Type B pancreatic cell (in vitro differentiated cells): ENCODE results near the gene SPPL2B. TPM values are rescaled to one million over a fixed set of nuclear protein-coding genes. Genes with fewer than 3 reads are reported as not detected.
"Not testable (repeated sequence)": the region's sequence is repeated elsewhere in the genome, so short reads cannot be mapped to it uniquely, and the experiment has no call there.

Source experiments
- DNase-seq: peaks from one replicate; pipeline ENCODE4 v3.0.0; 2021; ENCODE audit warnings: mixed read lengths; ENCODE audit not compliant: unreplicated experiment; ENCODE audit errors: extremely low spot score
- H3K27ac Mint-ChIP-seq: 2 replicates; pipeline ENCODE4 v1.8.0; 2021; ENCODE audit warnings: mild to moderate bottlenecking, mixed read lengths
- H3K27me3 Mint-ChIP-seq: 2 replicates; pipeline ENCODE4 v1.8.0; 2021; ENCODE audit warnings: mixed read lengths
- H3K36me3 Mint-ChIP-seq: 2 replicates; pipeline ENCODE4 v1.8.0; 2021; ENCODE audit warnings: mixed read lengths
- H3K4me1 Mint-ChIP-seq: one replicate; pipeline ENCODE4 v1.8.0; 2021; ENCODE audit warnings: mixed read lengths; ENCODE audit not compliant: unreplicated experiment
- H3K4me3 Mint-ChIP-seq: 2 replicates; pipeline ENCODE4 v1.8.0; 2021; ENCODE audit warnings: mild to moderate bottlenecking, mixed read lengths
- H3K9me3 Mint-ChIP-seq: 2 replicates; pipeline ENCODE4 v1.8.0; 2021; ENCODE audit warnings: mixed read lengths
- CTCF ChIP-seq: fragments of 200-600 bp; sonication (generic); conservative IDR thresholded peaks from 2 replicates; pipeline ENCODE4 v1.5.0; 2021; ENCODE audit warnings: antibody characterized with exemption, mild to moderate bottlenecking
- total RNA-seq: library from RNA; stranded (reverse); gene quantifications from 2 replicates; pipeline ENCODE4 v1.2.1, GENCODE V29; 2021; ENCODE audit warnings: low replicate concordance

SPPL2B gene
- total RNA-seq, 1 donor from 2014 or later: 131 TPM

DNA sequence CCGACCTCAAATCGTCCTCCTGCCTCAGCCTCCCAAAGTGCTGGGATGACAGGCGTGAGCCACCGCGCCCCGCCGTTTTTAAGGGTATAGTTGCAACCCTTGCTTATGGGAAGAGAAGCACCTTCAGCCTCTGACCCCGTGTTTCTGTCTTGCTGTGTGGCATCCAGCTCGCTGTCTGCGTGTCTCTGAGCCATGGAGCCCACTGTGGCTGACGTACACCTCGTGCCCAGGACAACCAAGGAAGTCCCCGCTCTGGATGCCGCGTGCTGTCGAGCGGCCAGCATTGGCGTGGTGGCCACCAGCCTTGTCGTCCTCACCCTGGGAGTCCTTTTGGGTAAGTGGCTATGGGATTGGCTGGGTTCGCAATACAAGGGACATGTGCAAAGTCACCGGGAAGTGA is 61.1 kb downstream of the SPPL2B start:
- H3K4me3 Mint-ChIP-seq: no peak overlapping the region
- no peak overlapping the region for H3K27ac Mint-ChIP-seq
- DNase-seq: no peak
- no peak for TF ChIP-seq CTCF
- H3K27me3 Mint-ChIP-seq: peaks cover 13% of the 10 kb centered on the region
- H3K36me3 Mint-ChIP-seq: no peaks in the 10 kb centered on the region
- no peaks in the 10 kb centered on the region for H3K9me3 Mint-ChIP-seq
- H3K4me1 Mint-ChIP-seq: peaks cover 4% of the 10 kb centered on the region

GRCh38 chr19:2391118-2391725 is 62.7 kb downstream of the SPPL2B start:
- H3K36me3 Mint-ChIP-seq: no peaks in the 10 kb centered on the region
- H3K27me3 Mint-ChIP-seq: peaks cover 13% of the 10 kb centered on the region
- H3K9me3 Mint-ChIP-seq: no peaks in the 10 kb centered on the region
- no peak overlapping the region for H3K27ac Mint-ChIP-seq
- DNase-seq: no peak
- H3K4me3 Mint-ChIP-seq: peak overlapping the region; percentile 48
- TF ChIP-seq CTCF: peak; percentile 89
- peaks cover 4% of the 10 kb centered on the region for H3K4me1 Mint-ChIP-seq

DNA sequence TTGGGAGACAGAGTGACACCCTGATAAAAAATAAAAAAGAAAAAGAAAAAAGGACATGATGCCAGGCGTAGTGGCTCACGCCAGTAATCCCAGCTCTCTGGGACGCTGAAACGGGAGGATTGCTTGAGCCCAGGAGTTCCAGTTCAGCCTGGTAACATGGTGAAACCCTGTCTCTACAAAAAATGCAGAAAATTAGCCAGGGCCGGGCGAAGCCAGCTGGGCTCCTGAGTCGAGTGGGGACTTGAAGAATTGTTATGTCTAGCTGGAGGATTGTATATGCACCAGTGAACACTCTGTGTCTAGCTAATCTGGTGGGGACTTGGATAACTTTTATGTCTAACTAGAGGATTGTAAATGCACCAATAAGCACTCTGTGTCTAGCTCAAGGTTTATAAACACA is 63.9 kb downstream of the SPPL2B start:
- TF ChIP-seq CTCF: no peak
- Mint-ChIP-seq H3K36me3 (no peaks in the 10 kb centered on the region), H3K4me3 (no peak overlapping the region), H3K9me3 (no peaks in the 10 kb centered on the region), H3K27me3 (peaks cover 11% of the 10 kb centered on the region), H3K4me1 (peaks cover 4% of the 10 kb centered on the region), H3K27ac (no peak overlapping the region)
- DNase-seq: no peak

DNA sequence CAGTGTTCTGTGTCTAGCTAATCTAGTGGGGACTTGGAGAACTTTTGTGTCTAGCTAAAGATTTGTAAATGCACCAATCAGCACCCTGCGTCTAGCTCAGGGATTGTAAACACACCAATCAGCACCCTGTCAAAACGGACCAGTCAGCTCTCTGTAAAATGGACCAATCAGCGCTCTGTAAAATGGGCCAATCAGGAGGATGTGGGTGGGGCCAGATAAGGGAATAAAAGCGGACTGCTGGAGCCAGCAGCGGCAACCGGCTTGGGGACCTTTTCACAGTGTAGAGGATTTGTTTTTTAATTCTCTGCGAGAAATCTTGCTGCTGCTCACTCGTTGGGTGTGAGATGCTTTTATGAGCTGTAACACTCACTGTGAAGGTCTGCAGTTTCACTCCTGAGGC is 64.4 kb downstream of the SPPL2B start:
- H3K27me3 Mint-ChIP-seq, H3K4me1 Mint-ChIP-seq, DNase-seq, H3K36me3 Mint-ChIP-seq, H3K4me3 Mint-ChIP-seq, H3K27ac Mint-ChIP-seq, H3K9me3 Mint-ChIP-seq: not testable (repeated sequence)

GRCh38 chr19:2394054-2394441 is 65.6 kb downstream of the SPPL2B start:
- peaks cover 7% of the 10 kb centered on the region for H3K27me3 Mint-ChIP-seq
- TF ChIP-seq CTCF: no peak
- no peak for DNase-seq

GRCh38 chr19:2394442-2395292 is 66.2 kb downstream of the SPPL2B start:
- no peak for DNase-seq
- no peaks in the 10 kb centered on the region for H3K36me3 Mint-ChIP-seq
- no peaks in the 10 kb centered on the region for H3K9me3 Mint-ChIP-seq
- no peak overlapping the region for H3K4me3 Mint-ChIP-seq
- H3K4me1 Mint-ChIP-seq: peaks cover 4% of the 10 kb centered on the region
- TF ChIP-seq CTCF: no peak
- peaks cover 7% of the 10 kb centered on the region for H3K27me3 Mint-ChIP-seq
- no peak overlapping the region for H3K27ac Mint-ChIP-seq

More at GRCh38 chr19:2394054-2394441, 65.6 kb downstream of the SPPL2B start:
- no peaks in the 10 kb centered on the region for H3K36me3 Mint-ChIP-seq
- H3K4me1 Mint-ChIP-seq: peaks cover 4% of the 10 kb centered on the region
- H3K9me3 Mint-ChIP-seq: no peaks in the 10 kb centered on the region
- no peak overlapping the region for H3K27ac Mint-ChIP-seq
- no peak overlapping the region for H3K4me3 Mint-ChIP-seq

- not testable (repeated sequence) for H3K36me3 Mint-ChIP-seq, H3K9me3 Mint-ChIP-seq, H3K27me3 Mint-ChIP-seq, H3K4me3 Mint-ChIP-seq, DNase-seq, H3K27ac Mint-ChIP-seq, H3K4me1 Mint-ChIP-seq
These were observed 66.9 kb downstream of the SPPL2B start for GRCh38 chr19:2395293-2395829.

DNA sequence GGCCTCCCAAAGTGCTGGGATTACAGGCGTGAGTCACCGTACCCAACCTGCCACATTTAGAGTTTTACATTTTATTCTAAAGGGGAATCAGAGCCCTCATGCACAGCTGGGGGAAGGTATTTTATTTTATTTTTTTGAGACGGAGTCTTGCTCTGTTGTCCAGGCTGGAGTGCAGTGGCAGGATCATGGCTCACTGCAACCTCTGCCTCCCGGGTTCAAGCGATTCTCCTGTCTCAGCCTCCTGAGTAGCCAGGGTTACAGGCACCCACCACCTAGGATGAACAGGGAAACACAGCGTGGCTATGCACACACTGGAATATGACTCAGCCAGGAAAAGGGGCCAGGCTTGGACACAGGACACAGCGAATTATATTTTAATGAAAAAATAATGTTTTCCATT is 68.7 kb downstream of the SPPL2B start:
- H3K27me3 Mint-ChIP-seq, DNase-seq, H3K9me3 Mint-ChIP-seq, H3K36me3 Mint-ChIP-seq, H3K4me1 Mint-ChIP-seq, H3K4me3 Mint-ChIP-seq, H3K27ac Mint-ChIP-seq: not testable (repeated sequence)
